HCT116 (cell line): ENCODE data around the gene PPFIA1.

Source experiments
- ATF3 ChIP-seq: IDR thresholded peaks from 2 replicates; pipeline ENCODE4 v1.6.1; 2012
- CTCF ChIP-seq, 3 experiments: fragments of 200-600 bp in 1 of 3; sonication (generic) in 1 of 3; IDR thresholded peaks in 2 of 3; conservative IDR thresholded peaks in 1 of 3; 2 replicates each; pipeline ENCODE4 v1.5.1; 2012 to 2017; ENCODE audit warnings: low read depth in 2 of 3, low read length in 2 of 3, antibody characterized with exemption in 1 of 3, borderline replicate concordance in 1 of 3, control low read depth in 1 of 3, mild to moderate bottlenecking in 1 of 3, mixed read lengths in 1 of 3, mixed run types in 1 of 3, moderate library complexity in 1 of 3; ENCODE audit not compliant: insufficient read depth in 1 of 3
- EZH2phosphoT487 ChIP-seq: fragments of 200-600 bp; IDR thresholded peaks from 2 replicates; pipeline ENCODE4 v1.6.1; 2018; ENCODE audit warnings: antibody characterized with exemption, borderline replicate concordance
- POLR2AphosphoS5 ChIP-seq: IDR thresholded peaks from 2 replicates; pipeline ENCODE4 v1.6.1; 2011; ENCODE audit warnings: mild to moderate bottlenecking, low read depth, low read length, moderate library complexity
- REST ChIP-seq: IDR thresholded peaks from 2 replicates; pipeline ENCODE4 v1.6.1; 2012; ENCODE audit warnings: low read depth
- ZNF274 ChIP-seq: fragments of 200-500 bp; sonication (Bioruptor generic); IDR thresholded peaks from 2 replicates; pipeline ENCODE4 v1.6.1; 2014; ENCODE audit warnings: mild to moderate bottlenecking, low read depth, low read length, inconsistent platforms

- TF ChIP-seq EZH2phosphoT487 (no peak), CTCF (IDR thresholded peaks at IDR 0.05 in 2 of 3, conservative IDR thresholded peaks at IDR 0.05 in 1 of 3; ENCODE audit: borderline replicate concordance in 1 of 3, insufficient read depth in 1 of 3, low read depth in 2 of 3, low read length in 2 of 3) (no peak), POLR2AphosphoS5 (no peak), REST (no peak), ZNF274 (no peak), ATF3 (no peak)
These were observed 36.1 kb downstream of the PPFIA1 start for GRCh38 chr11:70306586-70307033.
